ENCODE data around the gene NTRK3.

DNA sequence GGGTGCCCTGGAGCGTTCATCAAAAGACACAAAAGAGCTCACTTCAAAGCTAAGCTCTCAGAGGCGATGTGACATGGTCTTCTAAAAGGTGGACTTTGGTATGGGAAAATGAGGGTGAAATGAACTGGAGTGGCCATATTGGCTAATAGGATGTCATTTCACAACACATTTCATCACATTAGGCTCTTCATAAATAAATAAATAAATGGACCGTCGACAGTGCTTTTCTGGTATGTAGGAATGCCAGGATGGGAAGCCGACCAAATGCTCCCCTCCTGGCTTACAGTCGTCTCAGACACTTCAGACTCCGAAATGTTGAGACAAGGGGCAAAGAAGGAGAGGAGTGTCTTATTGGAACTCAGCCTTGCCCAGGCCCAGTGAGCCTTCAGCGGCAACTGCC is 383.0 kb downstream of the NTRK3 start:
- TF ChIP-seq, protein P1, sequence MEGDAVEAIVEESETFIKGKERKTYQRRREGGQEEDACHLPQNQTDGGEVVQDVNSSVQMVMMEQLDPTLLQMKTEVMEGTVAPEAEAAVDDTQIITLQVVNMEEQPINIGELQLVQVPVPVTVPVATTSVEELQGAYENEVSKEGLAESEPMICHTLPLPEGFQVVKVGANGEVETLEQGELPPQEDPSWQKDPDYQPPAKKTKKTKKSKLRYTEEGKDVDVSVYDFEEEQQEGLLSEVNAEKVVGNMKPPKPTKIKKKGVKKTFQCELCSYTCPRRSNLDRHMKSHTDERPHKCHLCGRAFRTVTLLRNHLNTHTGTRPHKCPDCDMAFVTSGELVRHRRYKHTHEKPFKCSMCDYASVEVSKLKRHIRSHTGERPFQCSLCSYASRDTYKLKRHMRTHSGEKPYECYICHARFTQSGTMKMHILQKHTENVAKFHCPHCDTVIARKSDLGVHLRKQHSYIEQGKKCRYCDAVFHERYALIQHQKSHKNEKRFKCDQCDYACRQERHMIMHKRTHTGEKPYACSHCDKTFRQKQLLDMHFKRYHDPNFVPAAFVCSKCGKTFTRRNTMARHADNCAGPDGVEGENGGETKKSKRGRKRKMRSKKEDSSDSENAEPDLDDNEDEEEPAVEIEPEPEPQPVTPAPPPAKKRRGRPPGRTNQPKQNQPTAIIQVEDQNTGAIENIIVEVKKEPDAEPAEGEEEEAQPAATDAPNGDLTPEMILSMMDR (IDR thresholded peaks at IDR 0.05; ENCODE audit: low read depth, low read length, missing input control): no peak
- TF ChIP-seq SP1 (IDR thresholded peaks at IDR 0.05) (no peak), RAD21 (IDR thresholded peaks at IDR 0.05) (no peak), RXRA (IDR thresholded peaks at IDR 0.05) (no peak), TAF1 (conservative IDR thresholded peaks at IDR 0.05) (no peak), GABPA (IDR thresholded peaks at IDR 0.05 in 1 of 2, conservative IDR thresholded peaks at IDR 0.05 in 1 of 2) (no peak), JUND (IDR thresholded peaks at IDR 0.05) (no peak)
- TF ChIP-seq, protein P2, sequence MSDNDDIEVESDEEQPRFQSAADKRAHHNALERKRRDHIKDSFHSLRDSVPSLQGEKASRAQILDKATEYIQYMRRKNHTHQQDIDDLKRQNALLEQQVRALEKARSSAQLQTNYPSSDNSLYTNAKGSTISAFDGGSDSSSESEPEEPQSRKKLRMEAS (IDR thresholded peaks at IDR 0.05): no peak
- TF ChIP-seq, protein P3, sequence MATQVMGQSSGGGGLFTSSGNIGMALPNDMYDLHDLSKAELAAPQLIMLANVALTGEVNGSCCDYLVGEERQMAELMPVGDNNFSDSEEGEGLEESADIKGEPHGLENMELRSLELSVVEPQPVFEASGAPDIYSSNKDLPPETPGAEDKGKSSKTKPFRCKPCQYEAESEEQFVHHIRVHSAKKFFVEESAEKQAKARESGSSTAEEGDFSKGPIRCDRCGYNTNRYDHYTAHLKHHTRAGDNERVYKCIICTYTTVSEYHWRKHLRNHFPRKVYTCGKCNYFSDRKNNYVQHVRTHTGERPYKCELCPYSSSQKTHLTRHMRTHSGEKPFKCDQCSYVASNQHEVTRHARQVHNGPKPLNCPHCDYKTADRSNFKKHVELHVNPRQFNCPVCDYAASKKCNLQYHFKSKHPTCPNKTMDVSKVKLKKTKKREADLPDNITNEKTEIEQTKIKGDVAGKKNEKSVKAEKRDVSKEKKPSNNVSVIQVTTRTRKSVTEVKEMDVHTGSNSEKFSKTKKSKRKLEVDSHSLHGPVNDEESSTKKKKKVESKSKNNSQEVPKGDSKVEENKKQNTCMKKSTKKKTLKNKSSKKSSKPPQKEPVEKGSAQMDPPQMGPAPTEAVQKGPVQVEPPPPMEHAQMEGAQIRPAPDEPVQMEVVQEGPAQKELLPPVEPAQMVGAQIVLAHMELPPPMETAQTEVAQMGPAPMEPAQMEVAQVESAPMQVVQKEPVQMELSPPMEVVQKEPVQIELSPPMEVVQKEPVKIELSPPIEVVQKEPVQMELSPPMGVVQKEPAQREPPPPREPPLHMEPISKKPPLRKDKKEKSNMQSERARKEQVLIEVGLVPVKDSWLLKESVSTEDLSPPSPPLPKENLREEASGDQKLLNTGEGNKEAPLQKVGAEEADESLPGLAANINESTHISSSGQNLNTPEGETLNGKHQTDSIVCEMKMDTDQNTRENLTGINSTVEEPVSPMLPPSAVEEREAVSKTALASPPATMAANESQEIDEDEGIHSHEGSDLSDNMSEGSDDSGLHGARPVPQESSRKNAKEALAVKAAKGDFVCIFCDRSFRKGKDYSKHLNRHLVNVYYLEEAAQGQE (IDR thresholded peaks at IDR 0.05): no peak
- TF ChIP-seq, protein P4, sequence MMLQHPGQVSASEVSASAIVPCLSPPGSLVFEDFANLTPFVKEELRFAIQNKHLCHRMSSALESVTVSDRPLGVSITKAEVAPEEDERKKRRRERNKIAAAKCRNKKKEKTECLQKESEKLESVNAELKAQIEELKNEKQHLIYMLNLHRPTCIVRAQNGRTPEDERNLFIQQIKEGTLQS (IDR thresholded peaks at IDR 0.05): no peak
